Measurements from ENCODE around the gene ASTN2.

ASTN2 gene

GRCh38 chr9:117414906-117415331, at the start of gene ASTN2:
Gene ASTN2, minus strand, starts transcription at chr9:117415057. Its CDS starts 119 bp downstream, at chr9:117414938.
- no peak for DNase-seq

- no peak for DNase-seq
Measured at GRCh38 chr9:117462861-117463260, 48.0 kb upstream of the ASTN2 start.

- DNase-seq = no peak
Measured at GRCh38 chr9:117461386-117461785, 46.5 kb upstream of the ASTN2 start.

GRCh38 chr9:117460743-117461142, 45.9 kb upstream of the ASTN2 start:
- no peak for DNase-seq

GRCh38 chr9:117459913-117460312, 45.1 kb upstream of the ASTN2 start:
- no peak for DNase-seq

- no peak for DNase-seq
Measured at GRCh38 chr9:117458066-117458465, 43.2 kb upstream of the ASTN2 start.

- DNase-seq = no peak
Measured at GRCh38 chr9:117454711-117455110, 39.9 kb upstream of the ASTN2 start.

GRCh38 chr9:117453737-117454136, 38.9 kb upstream of the ASTN2 start:
- DNase-seq = no peak

- no peak for DNase-seq
Measured at GRCh38 chr9:117451311-117451710, 36.5 kb upstream of the ASTN2 start.

GRCh38 chr9:117448066-117448465, 33.2 kb upstream of the ASTN2 start:
- no peak for DNase-seq

- no peak for DNase-seq
Measured at GRCh38 chr9:117445631-117446030, 30.8 kb upstream of the ASTN2 start.

- no peak for DNase-seq
Measured at GRCh38 chr9:117444501-117444900, 29.6 kb upstream of the ASTN2 start.

GRCh38 chr9:117437283-117437682, 22.4 kb upstream of the ASTN2 start:
- no peak for DNase-seq

GRCh38 chr9:117435630-117436261, 20.9 kb upstream of the ASTN2 start:
- DNase-seq = no peak

GRCh38 chr9:117434566-117434965, 19.7 kb upstream of the ASTN2 start:
- DNase-seq = no peak

- DNase-seq = no peak
Measured at GRCh38 chr9:117430813-117431212, 16.0 kb upstream of the ASTN2 start.

- no peak for DNase-seq
Measured at GRCh38 chr9:117427357-117427913, 12.6 kb upstream of the ASTN2 start.

GRCh38 chr9:117425566-117425965, 10.7 kb upstream of the ASTN2 start:
- DNase-seq = no peak

- DNase-seq = no peak
Measured at GRCh38 chr9:117424291-117424690, 9.4 kb upstream of the ASTN2 start.

- no peak for DNase-seq
Measured at GRCh38 chr9:117418111-117418510, 3.3 kb upstream of the ASTN2 start.

- no peak for DNase-seq
Measured at GRCh38 chr9:117416856-117417255, 2.0 kb upstream of the ASTN2 start.

GRCh38 chr9:117415358-117415914, 579 bp upstream of the ASTN2 start:
- no peak for DNase-seq

GRCh38 chr9:117414220-117414905, 494 bp downstream of the ASTN2 start:
- no peak for DNase-seq

Data from activated CD8-positive, alpha-beta memory T cell treated with anti-CD3 and anti-CD28 coated beads, Interleukin-2, amount 50 U/mL, for 4 hours (primary cell).